ENCODE results near the gene RNF113B.

The RNF113B gene

DNA sequence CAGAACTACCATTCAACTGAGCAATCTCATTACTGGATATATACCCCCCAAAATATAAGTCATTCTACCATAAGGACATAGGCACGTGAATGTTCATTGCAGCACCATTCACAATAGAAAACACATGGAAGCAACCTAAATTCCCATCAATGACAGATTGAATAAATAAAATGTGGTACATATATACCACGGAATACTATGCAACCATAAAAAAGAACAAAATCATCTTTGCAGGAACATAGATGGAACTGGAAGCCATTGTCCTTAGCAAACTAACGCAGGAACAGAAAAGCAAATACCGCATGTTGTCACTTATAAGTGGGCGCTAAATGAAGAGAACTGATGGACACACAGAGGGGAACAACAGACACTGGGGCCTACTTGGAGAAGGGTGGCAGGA, 14.1 kb downstream of the RNF113B start:
- no peaks in the 10 kb centered on the region for H3K79me2 ChIP-seq (ENCODE audit: control insufficient read depth, low read length)
- no peaks in the 10 kb centered on the region for H4K20me1 ChIP-seq (ENCODE audit: control insufficient read depth, insufficient read depth, low read depth, low read length)
- no peak overlapping the region for H3K4me3 ChIP-seq (ENCODE audit: low read length)
- no peaks in the 10 kb centered on the region for H3K36me3 ChIP-seq (ENCODE audit: control insufficient read depth, low read length)
- H3K9me3 ChIP-seq (ENCODE audit: control insufficient read depth, insufficient read depth, low read length): no peaks in the 10 kb centered on the region
- H3K9me2 ChIP-seq (replicated peaks; ENCODE audit: control insufficient read depth, low read length): no peaks in the 10 kb centered on the region
- H3K4me1 ChIP-seq (ENCODE audit: control insufficient read depth, low read length): no peaks in the 10 kb centered on the region
- H3K4me2 ChIP-seq (ENCODE audit: low read length): no peak overlapping the region
- H3F3A ChIP-seq (ENCODE audit: control insufficient read depth, insufficient read depth): no peaks in the 10 kb centered on the region
- TF ChIP-seq EZH2phosphoT487 (IDR thresholded peaks at IDR 0.05; ENCODE audit: borderline replicate concordance, low read length): no peak
- TF ChIP-seq, protein P1, sequence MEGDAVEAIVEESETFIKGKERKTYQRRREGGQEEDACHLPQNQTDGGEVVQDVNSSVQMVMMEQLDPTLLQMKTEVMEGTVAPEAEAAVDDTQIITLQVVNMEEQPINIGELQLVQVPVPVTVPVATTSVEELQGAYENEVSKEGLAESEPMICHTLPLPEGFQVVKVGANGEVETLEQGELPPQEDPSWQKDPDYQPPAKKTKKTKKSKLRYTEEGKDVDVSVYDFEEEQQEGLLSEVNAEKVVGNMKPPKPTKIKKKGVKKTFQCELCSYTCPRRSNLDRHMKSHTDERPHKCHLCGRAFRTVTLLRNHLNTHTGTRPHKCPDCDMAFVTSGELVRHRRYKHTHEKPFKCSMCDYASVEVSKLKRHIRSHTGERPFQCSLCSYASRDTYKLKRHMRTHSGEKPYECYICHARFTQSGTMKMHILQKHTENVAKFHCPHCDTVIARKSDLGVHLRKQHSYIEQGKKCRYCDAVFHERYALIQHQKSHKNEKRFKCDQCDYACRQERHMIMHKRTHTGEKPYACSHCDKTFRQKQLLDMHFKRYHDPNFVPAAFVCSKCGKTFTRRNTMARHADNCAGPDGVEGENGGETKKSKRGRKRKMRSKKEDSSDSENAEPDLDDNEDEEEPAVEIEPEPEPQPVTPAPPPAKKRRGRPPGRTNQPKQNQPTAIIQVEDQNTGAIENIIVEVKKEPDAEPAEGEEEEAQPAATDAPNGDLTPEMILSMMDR (IDR thresholded peaks at IDR 0.05; ENCODE audit: low read depth, low read length, poor library complexity, severe bottlenecking): no peak
- H3K27me3 ChIP-seq (ENCODE audit: control insufficient read depth, low read length): no peaks in the 10 kb centered on the region
- H3K27ac ChIP-seq (ENCODE audit: low read depth, low read length): no peak overlapping the region

DNA sequence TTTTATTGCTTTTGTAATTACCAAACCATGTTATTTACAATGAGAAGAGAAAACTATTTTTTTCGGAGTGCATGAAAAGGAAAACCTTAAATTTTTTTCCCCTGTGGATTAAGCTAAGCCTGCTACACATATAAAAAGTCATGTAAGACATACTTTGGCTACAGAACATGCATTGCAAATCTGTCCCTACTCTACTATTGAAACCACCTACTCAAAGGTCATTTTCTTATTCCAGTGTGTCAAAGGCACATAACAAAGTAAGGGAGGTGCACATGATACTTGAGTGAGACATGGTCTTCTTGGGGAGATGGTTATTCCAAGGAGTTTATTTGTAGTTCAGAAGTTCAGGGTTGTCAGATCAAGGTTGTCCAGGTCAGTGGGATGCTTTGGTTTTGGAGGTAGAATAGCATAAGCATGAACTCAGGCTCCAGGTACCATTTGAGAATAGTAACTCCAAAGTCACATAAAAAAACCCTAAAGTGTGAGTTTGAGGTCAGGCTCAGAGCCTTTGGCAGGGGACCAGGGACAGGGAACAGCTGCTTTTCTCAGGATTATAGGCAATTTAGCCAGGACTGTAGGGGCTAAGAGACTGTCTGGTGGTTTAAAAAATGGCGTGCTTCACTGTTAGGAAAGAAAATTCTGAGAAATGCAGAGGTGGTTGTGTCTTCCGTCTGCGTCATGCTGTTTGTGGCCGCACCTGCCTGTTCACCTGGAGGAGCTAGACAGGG, 18.7 kb downstream of the RNF113B start:
- Histone ChIP-seq H3F3A (ENCODE audit: control insufficient read depth, insufficient read depth) (no peaks in the 10 kb centered on the region), H3K79me2 (ENCODE audit: control insufficient read depth, low read length) (no peaks in the 10 kb centered on the region), H3K27me3 (ENCODE audit: control insufficient read depth, low read length) (no peaks in the 10 kb centered on the region), H3K4me3 (ENCODE audit: low read length) (no peak overlapping the region), H3K9me3 (ENCODE audit: control insufficient read depth, insufficient read depth, low read length) (no peaks in the 10 kb centered on the region), H3K4me1 (ENCODE audit: control insufficient read depth, low read length) (no peaks in the 10 kb centered on the region), H3K36me3 (ENCODE audit: control insufficient read depth, low read length) (no peaks in the 10 kb centered on the region), H3K4me2 (ENCODE audit: low read length) (no peak overlapping the region), H4K20me1 (ENCODE audit: control insufficient read depth, insufficient read depth, low read depth, low read length) (no peaks in the 10 kb centered on the region), H3K9me2 (replicated peaks; ENCODE audit: control insufficient read depth, low read length) (no peaks in the 10 kb centered on the region), H3K27ac (ENCODE audit: low read depth, low read length) (no peak overlapping the region)
- TF ChIP-seq, protein P1 (IDR thresholded peaks at IDR 0.05; ENCODE audit: low read depth, low read length, poor library complexity, severe bottlenecking): no peak
- TF ChIP-seq EZH2phosphoT487 (IDR thresholded peaks at IDR 0.05; ENCODE audit: borderline replicate concordance, low read length): no peak

DNA sequence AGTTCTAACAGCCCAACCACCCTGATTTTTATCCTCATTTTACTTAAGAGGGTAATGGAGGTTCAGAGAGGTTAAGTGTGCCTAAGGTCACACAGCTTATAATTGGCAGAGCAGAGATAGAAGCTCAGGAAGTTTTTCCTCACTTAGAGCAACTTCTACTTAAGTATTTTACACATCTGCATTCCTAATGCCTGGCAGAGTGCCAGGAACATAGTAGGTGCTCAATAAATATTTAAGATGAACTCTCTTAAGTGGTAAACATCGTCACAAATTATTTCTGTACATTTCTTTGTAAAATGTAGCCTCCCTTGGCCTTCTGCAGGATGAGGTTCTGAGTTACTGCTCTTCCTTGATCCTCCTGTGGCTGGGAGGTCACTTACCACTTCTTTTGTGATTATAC, 19.5 kb downstream of the RNF113B start:
- H3K4me1 ChIP-seq (ENCODE audit: control insufficient read depth, low read length): no peaks in the 10 kb centered on the region
- H3K36me3 ChIP-seq (ENCODE audit: control insufficient read depth, low read length): no peaks in the 10 kb centered on the region
- no peaks in the 10 kb centered on the region for H3K9me3 ChIP-seq (ENCODE audit: control insufficient read depth, insufficient read depth, low read length)
- no peaks in the 10 kb centered on the region for H4K20me1 ChIP-seq (ENCODE audit: control insufficient read depth, insufficient read depth, low read depth, low read length)
- no peaks in the 10 kb centered on the region for H3K9me2 ChIP-seq (replicated peaks; ENCODE audit: control insufficient read depth, low read length)
- H3K27me3 ChIP-seq (ENCODE audit: control insufficient read depth, low read length): no peaks in the 10 kb centered on the region
- no peak overlapping the region for H3K4me3 ChIP-seq (ENCODE audit: low read length)
- no peak for TF ChIP-seq EZH2phosphoT487 (IDR thresholded peaks at IDR 0.05; ENCODE audit: borderline replicate concordance, low read length)
- TF ChIP-seq, protein P1 (IDR thresholded peaks at IDR 0.05; ENCODE audit: low read depth, low read length, poor library complexity, severe bottlenecking): no peak
- no peak overlapping the region for H3K27ac ChIP-seq (ENCODE audit: low read depth, low read length)
- no peaks in the 10 kb centered on the region for H3F3A ChIP-seq (ENCODE audit: control insufficient read depth, insufficient read depth)
- H3K79me2 ChIP-seq (ENCODE audit: control insufficient read depth, low read length): no peaks in the 10 kb centered on the region
- H3K4me2 ChIP-seq (ENCODE audit: low read length): no peak overlapping the region

Data from DOHH2 (cell line).